Left kidney (tissue), 2 donors: Measurements from ENCODE around the gene TMEM221. TPM values are rescaled to one million over a fixed set of nuclear protein-coding genes. Genes with fewer than 3 reads are reported as not detected.

ENCODE experiments used
- DNase-seq: peaks from one replicate; pipeline ENCODE4 v3.0.0-alpha.2; 2013
- polyA plus RNA-seq: library from polyadenylated mRNA; unstranded; fragments of 120-200 nt; gene quantifications from one replicate; pipeline ENCODE4 v1.2.1, GENCODE V29; 2013; ENCODE audit not compliant: insufficient read length

Gene TMEM221
- polyA plus RNA-seq, 1 donor, result 2.9 TPM

DNA sequence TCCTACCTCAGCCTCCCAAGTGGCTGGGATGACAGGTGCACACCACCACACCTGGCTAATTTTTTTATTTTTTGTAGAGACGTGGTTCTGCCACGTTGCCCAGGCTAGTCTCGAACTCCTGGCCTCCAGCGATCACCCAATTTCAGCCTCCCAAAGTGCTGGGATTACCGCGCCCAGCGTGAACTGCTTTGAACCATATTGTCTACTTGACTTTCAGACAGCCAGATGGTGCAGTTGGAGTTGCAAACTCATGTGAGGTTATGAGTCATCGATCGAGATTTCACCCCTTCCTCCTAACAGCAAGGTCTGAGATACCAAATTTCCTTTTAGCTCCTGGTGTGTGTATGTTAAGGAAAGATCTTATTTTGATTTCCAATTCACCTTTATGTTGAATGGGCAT is 24.6 kb upstream of the TMEM221 start:
- no peak for DNase-seq

DNA sequence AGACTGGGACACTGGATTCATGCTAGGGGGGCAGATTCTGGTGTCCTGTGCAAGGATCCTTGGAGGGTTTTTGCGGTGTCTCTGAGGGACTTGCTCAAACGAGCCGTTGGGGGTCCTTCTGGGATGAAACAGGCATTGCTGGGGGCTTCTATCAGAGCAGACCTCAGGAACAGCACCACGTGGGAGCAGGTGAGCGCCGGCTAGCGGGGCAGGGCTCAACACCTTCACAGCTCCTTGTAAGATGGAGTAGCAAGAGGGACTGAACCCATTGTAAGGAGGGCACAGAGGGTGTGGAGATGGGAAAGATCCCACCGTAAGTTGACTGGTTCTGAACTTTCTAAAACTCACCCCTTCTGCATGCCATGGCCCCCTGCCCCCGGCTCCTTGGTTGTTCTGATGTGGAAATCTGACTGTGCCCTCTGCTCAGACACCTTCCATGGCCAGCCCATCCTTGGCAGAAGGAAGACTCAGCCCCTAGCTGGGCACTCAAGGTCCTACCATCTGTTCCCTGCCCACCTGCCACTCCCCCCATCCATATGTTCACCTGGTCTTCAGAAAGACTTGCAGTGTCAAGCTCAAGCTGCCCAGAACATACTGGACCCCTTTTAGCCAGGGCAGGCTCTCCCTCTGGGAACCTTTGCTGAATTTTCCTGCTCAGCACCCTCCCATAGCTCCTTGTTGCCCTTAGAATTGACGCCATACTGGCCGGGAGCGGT is 23.1 kb upstream of the TMEM221 start:
- no peak for DNase-seq

DNA sequence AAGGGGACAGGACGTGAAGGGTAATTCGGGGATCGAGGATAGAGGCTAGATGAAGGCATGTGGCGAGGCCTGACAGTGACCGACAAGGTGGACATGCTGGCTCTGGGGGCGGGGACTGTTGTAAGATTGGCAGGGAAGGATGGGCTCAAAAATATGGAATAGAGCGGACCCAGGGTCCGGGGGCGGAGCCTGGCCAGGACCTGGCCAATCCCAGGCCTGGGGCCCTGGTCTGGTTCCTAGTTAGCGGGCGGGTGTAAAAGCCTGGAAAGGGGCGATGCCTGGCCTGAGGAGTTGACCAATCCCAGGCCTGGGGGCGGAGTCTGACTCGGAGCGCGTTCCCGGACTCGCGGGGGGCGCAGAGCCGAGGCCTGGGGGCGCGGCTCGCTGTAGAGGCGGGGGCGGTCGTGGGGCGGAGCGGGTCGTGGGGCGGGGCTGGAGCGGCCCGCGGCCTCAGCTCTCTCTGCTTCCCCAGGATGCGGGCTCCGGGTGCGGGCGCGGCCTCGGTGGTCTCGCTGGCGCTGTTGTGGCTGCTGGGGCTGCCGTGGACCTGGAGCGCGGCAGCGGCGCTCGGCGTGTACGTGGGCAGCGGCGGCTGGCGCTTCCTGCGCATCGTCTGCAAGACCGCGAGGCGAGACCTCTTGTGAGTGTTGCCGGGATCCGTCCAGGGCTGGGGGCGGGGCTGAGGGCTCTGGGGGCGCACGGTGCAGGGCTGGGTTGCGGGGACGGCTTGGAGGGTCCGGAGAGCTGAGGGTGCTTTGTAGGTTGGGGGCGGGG is 21.8 kb upstream of the TMEM221 start, which contains the start of gene SLC27A1:
Gene SLC27A1 (plus strand): TSS at position 457 of the 774 bp plus-strand sequence. CDS start 17 bp downstream, at position 474.
- DNase-seq, result peak; percentile 99

DNA sequence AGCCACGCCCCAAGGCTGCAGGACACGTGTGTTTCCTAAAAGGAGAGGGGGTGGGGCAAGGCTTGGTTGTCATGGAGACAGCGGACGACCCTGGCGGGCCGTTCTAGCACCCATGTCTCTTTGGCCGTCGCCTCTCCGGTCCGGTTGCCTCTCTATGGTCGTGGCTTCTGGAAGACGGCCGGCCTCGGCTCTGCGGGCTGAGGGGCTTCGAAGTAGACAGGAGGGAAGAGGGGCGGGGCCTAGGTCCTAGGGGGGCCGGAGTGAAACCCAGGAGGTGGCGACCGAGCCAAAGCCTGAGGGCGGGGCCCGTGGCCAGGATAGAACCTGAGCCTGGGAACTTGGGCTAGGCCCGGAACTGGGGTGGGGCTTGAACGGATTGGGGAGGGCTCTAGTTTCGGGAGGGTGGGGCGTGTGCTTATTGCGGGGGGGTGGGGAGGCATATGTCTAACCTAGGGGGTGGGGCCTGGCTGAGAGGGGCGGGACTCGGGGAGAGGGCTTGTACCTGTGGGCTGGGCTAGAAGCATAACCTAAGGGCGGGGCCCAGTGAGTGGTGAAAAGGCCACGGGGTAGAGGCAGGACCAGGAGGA is 21.1 kb upstream of the TMEM221 start:
- peak; percentile 88 for DNase-seq

DNA sequence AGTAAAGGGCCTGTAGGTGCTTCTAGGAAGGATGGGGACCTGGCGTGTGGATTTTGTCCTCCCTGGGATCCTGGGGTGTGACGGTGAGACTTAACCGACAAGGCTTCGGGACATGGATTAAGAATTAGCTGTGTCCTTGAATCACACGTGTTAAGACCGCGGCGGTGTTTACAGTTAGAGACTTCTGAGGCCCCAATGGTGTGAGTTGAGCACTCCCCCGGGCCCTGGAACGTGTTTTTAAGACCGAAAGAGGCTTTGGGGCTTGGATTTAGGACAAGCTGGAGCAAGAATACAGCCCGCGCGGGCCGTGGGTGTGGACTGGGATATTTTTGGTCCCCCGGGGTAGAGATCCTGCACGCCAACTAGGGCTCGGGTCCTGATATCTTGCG is 20.6 kb upstream of the TMEM221 start:
- peak; percentile 32 for DNase-seq

DNA sequence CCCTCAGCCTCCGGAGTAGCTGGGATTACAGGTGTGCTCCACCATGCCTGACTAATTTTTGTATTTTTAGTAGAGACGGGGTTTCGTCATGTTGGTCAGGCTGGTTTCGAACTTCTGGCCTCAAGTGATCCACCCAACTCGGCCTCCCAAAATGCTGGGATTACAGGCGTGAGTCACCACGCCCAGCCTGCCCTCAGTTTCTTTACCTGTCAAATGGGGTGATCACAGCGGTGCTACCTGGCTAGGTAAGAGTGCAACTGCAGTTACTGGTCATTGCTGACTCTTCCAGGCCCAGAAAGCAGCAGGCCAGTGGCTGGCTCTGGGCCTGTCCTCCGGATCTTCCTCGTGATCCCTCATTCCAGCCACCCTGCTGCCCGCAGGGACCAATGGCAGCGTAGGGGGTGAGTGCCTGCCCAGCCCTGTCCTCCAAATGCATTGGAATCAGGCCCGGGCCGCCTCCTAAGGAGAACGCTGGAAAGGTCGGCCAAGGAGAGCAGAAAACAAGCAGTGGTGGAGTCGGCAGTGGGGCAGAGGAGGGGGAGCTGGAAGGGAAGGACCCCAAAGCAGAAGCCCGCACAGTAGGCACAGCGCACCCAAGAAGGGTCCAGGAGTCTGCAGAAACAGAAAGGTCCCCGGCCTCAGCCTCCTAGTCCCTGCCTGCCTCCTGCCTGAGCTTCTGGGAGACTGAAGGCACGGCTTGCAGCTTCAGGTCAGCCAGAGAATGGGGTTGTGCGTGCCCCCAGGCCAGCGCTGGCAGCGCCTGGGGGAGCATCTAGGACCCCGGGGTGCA is 20.0 kb upstream of the TMEM221 start:
- DNase-seq, result no peak

DNA sequence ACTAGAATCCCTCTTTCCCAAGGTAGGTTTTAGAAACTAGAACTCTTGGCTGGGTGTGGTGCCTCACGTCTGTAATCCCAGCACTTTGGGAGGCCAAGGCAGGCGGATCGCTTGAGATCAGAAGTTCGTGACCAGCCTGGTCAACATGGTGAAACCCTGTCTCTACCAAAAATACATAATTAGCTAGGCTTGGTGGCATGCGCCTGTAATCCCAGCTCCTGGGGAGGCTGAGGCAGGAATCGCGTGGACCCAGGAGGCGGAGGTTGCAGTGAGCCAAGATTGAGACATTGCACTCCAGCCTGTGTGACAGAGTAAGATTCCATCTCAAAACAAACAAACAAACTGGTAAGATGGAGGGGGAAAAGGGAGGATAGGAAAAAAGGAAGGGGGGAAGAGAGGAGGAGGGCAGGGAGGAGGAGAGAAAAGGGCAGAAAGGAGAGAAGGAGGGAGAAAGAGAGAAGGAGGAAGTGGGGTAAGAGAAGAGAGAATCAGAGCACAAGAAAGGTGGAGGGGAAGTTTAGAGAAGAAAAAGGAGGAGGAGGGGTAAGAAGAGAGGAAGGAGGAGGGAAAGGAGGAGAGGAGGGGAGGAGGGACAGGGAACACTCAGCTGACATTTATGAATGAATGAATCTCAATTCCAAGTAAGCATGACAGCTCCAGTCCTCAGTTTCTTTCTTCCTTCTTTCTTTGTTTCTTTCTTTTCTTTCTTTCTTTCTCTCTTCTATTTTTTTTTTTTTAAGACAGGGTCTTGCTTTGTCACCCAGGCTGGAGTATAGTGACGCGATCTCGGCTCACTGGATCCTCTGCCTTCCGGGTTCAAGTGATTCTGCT is 19.2 kb upstream of the TMEM221 start:
- DNase-seq, result no peak

DNA sequence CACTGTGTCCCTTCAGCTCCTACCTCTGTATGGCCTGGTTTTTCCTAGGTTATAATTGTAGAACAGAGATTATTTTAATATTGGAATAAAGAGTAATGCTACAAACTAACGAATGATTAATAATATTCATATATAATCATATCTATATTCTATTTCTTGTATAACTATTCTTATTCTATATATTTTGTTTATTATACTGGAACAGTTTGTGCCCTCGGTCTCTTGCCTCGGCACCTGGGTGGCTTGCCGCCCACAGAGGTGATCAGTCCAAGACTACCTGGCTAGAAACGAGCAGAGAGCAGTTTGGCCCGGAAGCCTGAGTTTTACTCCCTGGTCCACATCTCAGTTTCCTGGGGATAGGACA is 18.0 kb upstream of the TMEM221 start:
- no peak for DNase-seq

DNA sequence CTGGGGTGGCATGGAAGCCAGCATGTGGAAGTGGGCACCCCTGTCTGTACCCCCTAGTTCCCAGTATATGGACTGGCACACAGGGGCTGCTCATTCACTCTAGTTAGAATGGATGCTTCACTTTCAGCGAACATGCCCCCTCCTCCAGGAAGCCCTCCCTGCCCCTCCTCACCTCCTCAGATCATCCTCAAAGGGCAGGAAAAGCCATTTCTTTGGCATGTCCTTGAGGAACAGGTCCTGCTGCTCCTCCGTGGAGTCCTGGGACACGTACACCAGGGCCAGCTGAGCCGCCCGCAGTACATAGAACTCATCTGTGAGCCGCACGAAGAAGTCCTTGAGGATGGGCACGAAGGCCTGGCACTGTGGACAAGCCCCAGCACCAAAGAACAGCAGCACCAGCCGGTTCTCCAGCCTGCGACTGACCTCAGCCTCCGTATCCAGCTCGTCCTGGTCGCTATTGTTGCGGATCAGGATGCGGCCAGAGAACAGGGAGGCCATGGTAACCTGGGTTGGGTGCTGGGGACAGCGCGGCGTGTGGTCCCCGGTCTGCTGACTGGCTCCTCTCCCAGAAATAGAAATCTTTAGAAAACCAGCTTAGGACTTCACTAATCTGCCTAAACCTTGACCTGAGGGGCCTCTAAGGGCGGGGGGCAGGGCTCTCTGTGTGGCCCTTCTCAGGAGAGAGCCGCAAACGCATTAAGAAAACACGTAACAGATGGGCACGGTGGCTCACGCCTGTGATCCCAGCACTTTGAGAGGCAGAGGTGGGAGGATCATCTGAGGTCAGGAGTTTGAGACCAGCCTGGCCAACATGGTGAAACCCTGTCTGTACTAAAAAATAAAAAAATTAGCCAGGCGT is 12.1 kb upstream of the TMEM221 start, which contains the start of gene NXNL1:
Gene NXNL1 (minus strand): TSS at position 555 of the 859 bp plus-strand sequence. CDS start 57 bp downstream, at position 498.
- no peak for DNase-seq

DNA sequence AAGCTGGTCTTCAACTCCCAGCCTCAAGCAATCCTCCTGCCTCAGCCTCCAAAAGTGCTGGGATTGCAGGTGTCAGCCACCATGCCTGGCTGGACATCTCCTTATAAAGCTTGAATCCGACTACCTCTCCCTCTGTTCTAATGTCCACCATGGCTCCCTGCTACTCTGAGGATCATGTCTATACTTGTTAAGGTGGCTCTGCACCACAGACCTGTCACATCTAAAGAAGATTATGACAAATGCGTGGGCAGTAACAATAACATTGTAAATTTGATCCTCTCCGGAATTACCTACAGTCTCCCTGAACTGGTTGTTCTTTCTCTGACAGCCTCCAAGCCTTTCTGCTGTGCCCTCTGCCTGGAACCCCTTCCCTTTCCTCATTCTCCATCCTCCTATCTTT is 10.5 kb upstream of the TMEM221 start:
- DNase-seq, result no peak

DNA sequence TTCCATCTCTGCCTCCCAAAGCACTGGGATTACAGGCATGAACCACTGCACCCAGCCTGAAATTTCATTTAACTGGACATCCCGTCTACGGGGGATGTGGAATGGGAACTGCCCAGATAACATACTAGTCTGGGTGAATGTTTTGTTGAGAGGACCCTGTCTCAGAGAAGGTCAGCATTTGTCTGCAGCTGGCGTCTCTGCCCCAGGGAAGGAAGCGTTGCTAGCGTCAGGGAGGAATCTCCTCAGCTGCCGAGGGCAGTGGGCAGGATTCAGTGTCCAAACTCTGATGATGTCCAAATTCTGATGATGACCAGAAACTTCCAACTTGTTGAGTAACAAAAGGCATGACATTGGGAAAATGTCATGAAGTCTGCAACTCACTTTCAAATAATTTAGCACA is 9.1 kb upstream of the TMEM221 start:
- no peak for DNase-seq

DNA sequence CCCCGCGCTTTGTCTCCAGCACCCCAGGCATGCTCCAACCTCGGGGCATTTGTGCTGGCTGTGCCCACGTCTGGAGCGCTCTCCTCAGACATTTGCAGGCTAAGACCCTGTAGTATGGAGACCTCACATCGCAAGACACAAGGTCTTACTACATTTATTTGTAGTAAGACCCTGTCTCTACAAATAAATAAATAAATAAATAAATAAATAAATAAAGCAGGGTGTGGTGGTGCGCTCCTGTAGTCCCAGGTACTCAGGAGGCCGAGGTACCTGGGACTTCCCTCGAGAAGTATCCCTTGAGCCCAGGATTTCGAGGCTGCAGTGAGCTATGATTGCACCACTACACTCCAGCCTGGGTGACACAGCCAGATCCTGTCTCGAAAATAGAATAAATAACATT is 7.7 kb upstream of the TMEM221 start:
- DNase-seq, result no peak

DNA sequence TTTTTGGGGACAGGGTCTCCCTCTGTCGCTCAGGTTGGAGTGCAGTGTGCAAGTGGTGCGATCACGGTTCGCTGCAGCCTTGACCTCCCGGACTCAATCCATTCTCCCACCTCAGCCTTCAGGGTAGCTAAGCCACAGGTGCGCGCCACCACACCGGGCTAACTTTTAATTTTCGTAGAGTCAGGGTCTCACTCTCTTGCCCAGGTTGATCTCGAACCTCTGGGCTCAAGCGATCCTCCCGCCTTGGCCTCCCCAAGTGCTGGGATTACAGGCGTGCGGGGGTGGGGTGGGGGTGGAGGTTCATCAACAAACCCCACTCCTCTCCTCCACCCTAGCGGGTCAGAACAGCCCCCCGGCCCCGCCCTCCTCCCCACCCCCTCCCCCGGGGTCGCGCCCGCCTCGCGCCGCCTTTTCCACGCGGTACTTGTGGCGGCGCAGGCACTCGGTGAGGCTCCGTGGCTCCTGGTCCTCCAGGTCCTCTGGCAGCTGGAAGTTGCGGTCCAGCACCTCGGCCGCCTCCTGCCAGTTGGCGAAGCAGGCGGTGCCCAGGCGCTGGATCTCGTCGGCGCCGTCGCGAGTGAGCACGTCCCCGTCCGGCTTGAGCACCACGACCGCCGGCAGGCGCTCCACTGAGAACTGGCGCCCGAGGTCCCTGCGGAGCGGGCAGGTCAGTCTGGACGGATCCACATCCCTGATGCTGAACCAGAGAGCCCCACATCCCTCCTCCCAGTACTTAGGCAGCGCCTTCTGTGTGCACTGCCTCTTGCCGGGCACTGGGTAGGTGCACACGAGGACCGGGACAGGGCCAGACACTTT is 7.0 kb upstream of the TMEM221 start:
- DNase-seq, result no peak

DNA sequence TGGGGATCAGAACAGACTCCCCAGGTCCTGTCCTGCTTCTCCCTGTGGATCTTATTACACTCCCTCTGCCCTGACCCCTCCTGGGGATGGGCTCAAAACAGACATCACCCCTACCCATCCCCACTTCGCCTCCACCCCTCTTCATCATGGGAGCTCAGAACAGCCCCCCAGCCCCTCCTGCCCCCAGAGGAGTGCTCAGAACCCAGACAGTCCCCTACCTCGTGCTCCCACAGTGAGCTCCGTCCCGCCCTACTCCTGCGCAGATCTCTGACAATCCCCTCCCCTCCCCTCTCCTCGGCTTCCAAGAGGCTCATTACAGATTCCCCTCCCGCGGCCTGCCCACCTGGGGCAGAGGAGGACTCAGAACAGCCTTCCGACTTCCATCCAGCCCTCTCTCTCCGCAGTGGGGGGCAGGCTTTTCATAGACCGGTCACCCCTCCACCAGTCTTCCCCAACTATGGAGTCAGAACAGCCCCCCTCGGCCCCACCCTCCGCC is 6.2 kb upstream of the TMEM221 start:
- DNase-seq, result no peak

DNA sequence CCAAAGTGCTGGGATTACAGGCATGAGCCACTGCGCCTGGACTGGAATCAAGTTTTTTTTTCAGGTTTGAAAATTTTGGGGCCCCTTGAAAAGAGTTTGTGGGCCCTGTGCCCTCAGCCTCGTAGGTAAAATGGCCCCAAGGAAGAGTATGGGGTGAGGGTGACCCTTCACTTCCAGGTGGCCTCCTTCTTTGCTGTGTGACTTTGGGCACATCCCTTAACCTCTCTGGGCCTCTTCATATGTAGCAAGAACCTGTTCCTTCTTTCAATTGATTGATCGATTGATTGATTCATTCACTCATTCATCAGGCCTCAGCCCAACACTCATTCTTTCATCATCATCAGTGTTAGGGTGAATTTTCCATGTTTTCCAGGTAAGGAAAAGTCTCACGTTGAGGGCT is 3.4 kb upstream of the TMEM221 start:
- no peak for DNase-seq

DNA sequence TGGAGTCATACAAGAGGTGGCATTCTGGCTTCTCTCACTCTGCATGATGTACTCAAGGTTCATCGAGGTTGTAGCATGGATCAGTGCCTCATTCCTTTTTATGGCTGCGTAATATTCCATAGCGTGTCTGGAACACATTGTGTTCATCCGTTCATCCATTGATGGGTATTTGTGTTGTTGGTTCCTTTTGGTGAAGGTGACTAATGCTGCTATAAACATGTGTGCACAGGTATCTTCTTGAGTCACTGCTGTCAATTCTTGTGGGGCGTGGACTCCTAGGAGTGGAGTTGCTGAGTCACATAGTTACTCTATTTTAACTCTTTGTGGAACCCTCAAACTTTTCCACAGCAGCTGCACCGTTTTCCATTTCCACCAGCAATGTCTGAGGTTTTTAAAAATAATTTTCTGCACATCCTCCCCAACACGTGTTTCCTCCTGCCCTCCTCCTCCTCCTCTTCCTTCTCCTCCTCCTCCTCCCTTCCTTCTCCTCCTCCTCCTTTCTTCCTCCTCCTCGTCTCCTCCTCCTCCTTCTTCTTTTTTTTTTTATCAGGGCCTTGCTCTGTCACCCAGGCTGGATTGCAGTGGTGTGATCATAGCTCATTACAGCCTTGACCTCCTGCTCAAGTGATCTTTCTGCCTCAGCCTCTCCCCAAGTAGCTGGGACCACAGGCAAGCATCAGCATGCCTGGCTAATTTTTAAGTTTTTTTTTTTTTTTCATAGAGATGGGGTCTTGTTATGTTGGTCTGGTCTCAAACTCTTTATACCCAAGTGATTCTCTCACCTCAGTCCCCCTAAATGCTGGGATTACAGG is 2.0 kb upstream of the TMEM221 start:
- no peak for DNase-seq

DNA sequence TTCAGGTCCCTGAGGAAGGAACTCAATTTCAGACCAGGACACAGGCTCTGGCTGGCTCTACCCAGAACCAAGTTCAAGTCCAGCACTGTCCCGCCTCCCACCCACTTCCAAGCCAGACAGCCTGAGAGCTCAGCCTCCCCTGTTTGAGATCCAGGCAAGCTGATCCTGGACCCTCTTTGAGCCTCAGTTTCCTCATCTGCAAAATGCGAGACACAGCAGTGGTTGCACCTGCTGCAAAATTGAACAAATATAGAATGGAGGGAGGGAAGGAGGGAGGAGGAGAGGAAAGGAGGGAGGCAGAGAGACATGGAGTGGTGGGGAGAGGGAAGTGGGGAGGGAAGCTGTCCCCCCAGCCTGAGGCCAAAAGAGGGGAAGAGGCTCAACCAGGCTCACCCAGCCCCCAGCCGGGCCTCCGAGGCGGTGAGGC is 751 bp downstream of the TMEM221 start:
- no peak for DNase-seq

DNA sequence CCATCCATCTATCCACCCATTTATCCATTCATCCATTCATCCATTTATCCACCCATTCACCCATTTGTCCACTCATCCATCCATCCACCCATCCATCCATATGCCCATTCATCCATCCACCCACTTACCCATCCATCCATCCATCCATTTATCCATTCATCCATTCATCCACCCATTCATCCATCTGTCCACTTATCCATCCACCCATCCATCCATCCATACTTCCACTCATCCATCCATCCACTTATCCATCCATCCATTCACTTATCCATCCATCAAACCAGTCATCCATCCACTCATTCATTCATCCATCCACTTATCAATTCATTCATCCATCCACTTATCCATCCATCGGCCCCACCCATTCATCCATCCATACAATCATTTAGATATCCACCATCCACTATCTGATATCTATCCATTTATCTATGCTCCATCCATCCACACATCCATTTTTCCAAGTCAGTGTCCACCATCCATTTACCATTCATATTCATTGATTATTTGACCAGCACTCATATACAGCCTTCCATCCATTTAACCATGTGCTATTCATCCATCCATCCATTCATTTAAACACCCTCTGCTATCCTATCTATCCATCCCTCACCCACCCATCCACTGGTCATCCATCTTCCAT is 2.8 kb downstream of the TMEM221 start:
- DNase-seq, result no peak
